Measurements from ENCODE around the gene TIE1. TPM values are rescaled to one million over a fixed set of nuclear protein-coding genes. Genes with fewer than 3 reads are reported as not detected.

TIE1 gene
- total and polyA plus RNA-seq, 9 donors, result 6.4 to 29.3 (median 11.5) TPM

- DNase-seq, result no peak
- Histone ChIP-seq H3K9me3 (no peaks in the 10 kb centered on the region), H3K4me1 (ENCODE audit: insufficient read depth) (peaks cover 14% of the 10 kb centered on the region), H3K27me3 (no peaks in the 10 kb centered on the region), H3K36me3 (no peaks in the 10 kb centered on the region), H3K4me3 (no peak overlapping the region), H3K27ac (no peak overlapping the region)
- intact Hi-C loops (cut with DNase I), result no loop called here
- no peak for TF ChIP-seq POLR2A (IDR thresholded peaks at IDR 0.05)
- no peak for TF ChIP-seq EP300 (IDR thresholded peaks at IDR 0.05)
- no peak for TF ChIP-seq CTCF (IDR thresholded peaks at IDR 0.05)
Observed at GRCh38 chr1:43299101-43299500, 1.7 kb upstream of the TIE1 start.

GRCh38 chr1:43302201-43302600 is 1.4 kb downstream of the TIE1 start:
- Histone ChIP-seq H3K4me3 (no peak overlapping the region), H3K27me3 (no peaks in the 10 kb centered on the region), H3K4me1 (ENCODE audit: insufficient read depth) (peaks cover 2% of the 10 kb centered on the region), H3K27ac (no peak overlapping the region), H3K9me3 (no peaks in the 10 kb centered on the region), H3K36me3 (no peaks in the 10 kb centered on the region)
- TF ChIP-seq CTCF (IDR thresholded peaks at IDR 0.05), result no peak
- no peak for TF ChIP-seq EP300 (IDR thresholded peaks at IDR 0.05)
- TF ChIP-seq POLR2A (IDR thresholded peaks at IDR 0.05), result no peak
- intact Hi-C loops (cut with DNase I), result no loop called here
- DNase-seq, result no peak
- WGBS, 3 donors, result 79 to 90% (median 83%) methylated on average over 1 of the region's 1 CpG

- no peaks in the 10 kb centered on the region for H3K9me3 ChIP-seq
- no peak for DNase-seq
- no peak overlapping the region for H3K4me3 ChIP-seq
- no peaks in the 10 kb centered on the region for H3K36me3 ChIP-seq
- H3K27me3 ChIP-seq, result no peaks in the 10 kb centered on the region
- peaks cover 2% of the 10 kb centered on the region for H3K4me1 ChIP-seq (ENCODE audit: insufficient read depth)
- WGBS, 3 donors, result 62 to 70% (median 64%) methylated on average over 7 of the region's 7 CpGs
- no peak for TF ChIP-seq EP300 (IDR thresholded peaks at IDR 0.05)
- no peak for TF ChIP-seq POLR2A (IDR thresholded peaks at IDR 0.05)
- TF ChIP-seq CTCF (IDR thresholded peaks at IDR 0.05), result no peak
- intact Hi-C loops (cut with DNase I), result no loop called here
- H3K27ac ChIP-seq, result no peak overlapping the region
Observed at GRCh38 chr1:43302721-43303470, 2.1 kb downstream of the TIE1 start.

GRCh38 chr1:43303471-43304313 is 2.9 kb downstream of the TIE1 start:
- TF ChIP-seq EP300 (IDR thresholded peaks at IDR 0.05) (no peak), POLR2A (IDR thresholded peaks at IDR 0.05) (no peak), CTCF (IDR thresholded peaks at IDR 0.05) (no peak)
- no peak overlapping the region for H3K27ac ChIP-seq
- intact Hi-C loops (cut with DNase I), result no loop called here
- H3K4me1 ChIP-seq (ENCODE audit: insufficient read depth), result peaks cover 2% of the 10 kb centered on the region
- H3K4me3 ChIP-seq, result no peak overlapping the region
- no peaks in the 10 kb centered on the region for H3K36me3 ChIP-seq
- H3K9me3 ChIP-seq, result no peaks in the 10 kb centered on the region
- H3K27me3 ChIP-seq, result no peaks in the 10 kb centered on the region
- 61 to 64% (median 63%) methylated on average over 8 of the region's 8 CpGs for WGBS, 3 donors
- no peak for DNase-seq

All from ovary (tissue), 9 donors.